ENCODE measurements around the gene TENM4.
"Not testable (repeated sequence)": the region's sequence is repeated elsewhere in the genome, so short reads cannot be mapped to it uniquely, and the experiment has no call there.

TENM4 gene

GRCh38 chr11:79235696-79236095, 205.1 kb downstream of the TENM4 start:
- Histone ChIP-seq H3K4me3 (ENCODE audit: low read depth, low read length) (no peak overlapping the region), H3K79me2 (ENCODE audit: control insufficient read depth, insufficient read depth, low read length, unreplicated experiment) (no peaks in the 10 kb centered on the region), H3K27ac (ENCODE audit: low read depth, low read length) (no peak overlapping the region), H2AFZ (ENCODE audit: low read length, unreplicated experiment) (no peak overlapping the region), H3K4me1 (ENCODE audit: control insufficient read depth, insufficient read depth, low read length, unreplicated experiment) (no peaks in the 10 kb centered on the region), H3K27me3 (ENCODE audit: insufficient read depth, low read length) (no peaks in the 10 kb centered on the region), H3K36me3 (ENCODE audit: insufficient read depth, low read length) (no peaks in the 10 kb centered on the region)

- Histone ChIP-seq H3K4me3 (ENCODE audit: low read depth, low read length) (no peak overlapping the region), H3K36me3 (ENCODE audit: insufficient read depth, low read length) (no peaks in the 10 kb centered on the region), H3K27me3 (ENCODE audit: insufficient read depth, low read length) (no peaks in the 10 kb centered on the region), H3K27ac (ENCODE audit: low read depth, low read length) (no peak overlapping the region), H2AFZ (ENCODE audit: low read length, unreplicated experiment) (no peak overlapping the region), H3K4me1 (ENCODE audit: control insufficient read depth, insufficient read depth, low read length, unreplicated experiment) (no peaks in the 10 kb centered on the region), H3K79me2 (ENCODE audit: control insufficient read depth, insufficient read depth, low read length, unreplicated experiment) (no peaks in the 10 kb centered on the region)
Observed at GRCh38 chr11:79232346-79232745, 208.5 kb downstream of the TENM4 start.

DNA sequence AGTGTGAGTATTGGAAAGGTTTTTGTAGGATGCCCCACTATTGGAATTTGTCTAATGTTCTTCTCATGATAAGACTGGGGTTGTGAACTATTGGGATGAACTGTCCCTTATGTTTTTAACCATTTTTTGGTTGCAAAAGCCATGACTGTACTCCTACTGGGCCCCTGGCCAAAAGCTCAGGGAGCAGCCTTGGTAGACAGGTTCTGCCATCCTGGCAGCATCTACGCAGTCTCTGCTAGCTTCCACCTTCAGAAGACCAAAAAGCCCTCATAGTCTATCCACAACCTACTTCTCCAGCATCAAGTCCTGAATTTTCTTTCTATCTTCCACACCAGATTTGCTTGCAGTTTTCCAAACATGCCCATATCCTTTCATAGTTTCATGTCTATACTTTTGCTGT, 211.8 kb downstream of the TENM4 start:
- no peak overlapping the region for H3K4me3 ChIP-seq (ENCODE audit: low read depth, low read length)
- no peak overlapping the region for H3K27ac ChIP-seq (ENCODE audit: low read depth, low read length)
- H3K27me3 ChIP-seq (ENCODE audit: insufficient read depth, low read length) = no peaks in the 10 kb centered on the region
- H3K4me1 ChIP-seq (ENCODE audit: control insufficient read depth, insufficient read depth, low read length, unreplicated experiment) = no peaks in the 10 kb centered on the region
- H2AFZ ChIP-seq (ENCODE audit: low read length, unreplicated experiment) = no peak overlapping the region
- H3K36me3 ChIP-seq (ENCODE audit: insufficient read depth, low read length) = no peaks in the 10 kb centered on the region
- no peaks in the 10 kb centered on the region for H3K79me2 ChIP-seq (ENCODE audit: control insufficient read depth, insufficient read depth, low read length, unreplicated experiment)

DNA sequence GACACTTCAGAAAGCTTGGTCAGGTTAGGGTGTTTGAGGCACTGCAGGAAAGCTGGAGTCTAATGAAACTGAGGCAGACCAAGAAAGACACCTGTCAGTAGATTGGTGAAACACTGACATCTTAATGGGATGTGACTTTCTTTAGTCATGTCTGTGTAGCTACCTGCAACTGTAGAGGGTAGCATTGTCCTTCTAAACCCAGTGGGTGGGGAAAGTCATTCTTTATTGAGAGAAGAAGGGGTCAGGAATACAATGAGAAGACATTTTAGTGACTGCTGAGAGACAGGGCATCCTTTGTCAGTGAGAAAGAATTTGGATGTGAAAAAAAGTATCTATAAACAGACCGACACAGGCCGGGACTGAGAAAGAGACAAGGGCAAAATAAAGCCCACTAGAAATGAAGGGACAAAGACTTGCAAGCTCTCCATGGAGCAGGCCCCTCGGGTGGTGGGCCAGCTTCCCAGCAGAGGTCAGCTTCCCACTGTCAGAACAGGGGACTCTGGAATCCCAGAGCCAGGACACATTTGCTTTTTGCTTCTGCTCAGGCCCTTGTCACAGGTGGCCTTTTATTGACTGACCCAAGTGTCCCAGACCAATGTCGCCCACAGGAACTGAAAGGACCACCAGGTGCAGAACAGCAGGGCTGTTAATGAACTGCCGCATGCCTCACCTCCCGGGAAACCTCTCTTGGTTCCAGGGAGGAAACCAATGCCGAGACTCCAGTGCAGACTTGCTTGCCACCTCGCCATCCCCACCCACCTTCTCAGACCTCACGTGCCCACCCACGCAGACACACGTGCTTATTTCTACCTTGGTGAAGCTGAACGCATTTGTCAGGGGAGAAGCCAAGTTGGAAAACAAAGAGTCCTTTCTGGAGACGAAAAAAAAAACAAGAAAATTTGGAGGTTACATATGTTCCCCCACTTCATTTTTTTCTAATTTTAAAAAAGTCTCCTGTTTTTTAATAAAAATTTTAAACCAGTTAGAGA, 212.8 kb downstream of the TENM4 start:
- H3K79me2 ChIP-seq (ENCODE audit: control insufficient read depth, insufficient read depth, low read length, unreplicated experiment) = no peaks in the 10 kb centered on the region
- no peak overlapping the region for H2AFZ ChIP-seq (ENCODE audit: low read length, unreplicated experiment)
- no peak overlapping the region for H3K27ac ChIP-seq (ENCODE audit: low read depth, low read length)
- H3K4me1 ChIP-seq (ENCODE audit: control insufficient read depth, insufficient read depth, low read length, unreplicated experiment) = no peaks in the 10 kb centered on the region
- no peak overlapping the region for H3K4me3 ChIP-seq (ENCODE audit: low read depth, low read length)
- H3K27me3 ChIP-seq (ENCODE audit: insufficient read depth, low read length) = no peaks in the 10 kb centered on the region
- H3K36me3 ChIP-seq (ENCODE audit: insufficient read depth, low read length) = no peaks in the 10 kb centered on the region

- Histone ChIP-seq H2AFZ (ENCODE audit: low read length, unreplicated experiment) (no peak overlapping the region), H3K36me3 (ENCODE audit: insufficient read depth, low read length) (no peaks in the 10 kb centered on the region), H3K27me3 (ENCODE audit: insufficient read depth, low read length) (no peaks in the 10 kb centered on the region), H3K27ac (ENCODE audit: low read depth, low read length) (no peak overlapping the region), H3K4me3 (ENCODE audit: low read depth, low read length) (no peak overlapping the region), H3K79me2 (ENCODE audit: control insufficient read depth, insufficient read depth, low read length, unreplicated experiment) (no peaks in the 10 kb centered on the region), H3K4me1 (ENCODE audit: control insufficient read depth, insufficient read depth, low read length, unreplicated experiment) (no peaks in the 10 kb centered on the region)
Observed at GRCh38 chr11:79227308-79227707, 213.5 kb downstream of the TENM4 start.

- Histone ChIP-seq H3K27me3 (ENCODE audit: insufficient read depth, low read length) (no peaks in the 10 kb centered on the region), H3K36me3 (ENCODE audit: insufficient read depth, low read length) (no peaks in the 10 kb centered on the region)
Observed at GRCh38 chr11:79226126-79226525, 214.7 kb downstream of the TENM4 start.

GRCh38 chr11:79222163-79222562, 218.7 kb downstream of the TENM4 start:
- H2AFZ ChIP-seq (ENCODE audit: low read length, unreplicated experiment); H3K36me3 ChIP-seq (ENCODE audit: insufficient read depth, low read length); H3K27ac ChIP-seq (ENCODE audit: low read depth, low read length); H3K4me1 ChIP-seq (ENCODE audit: control insufficient read depth, insufficient read depth, low read length, unreplicated experiment); H3K27me3 ChIP-seq (ENCODE audit: insufficient read depth, low read length); H3K79me2 ChIP-seq (ENCODE audit: control insufficient read depth, insufficient read depth, low read length, unreplicated experiment); H3K4me3 ChIP-seq (ENCODE audit: low read depth, low read length): not testable (repeated sequence)

More at GRCh38 chr11:79226126-79226525, 214.7 kb downstream of the TENM4 start:
- H3K79me2 ChIP-seq (ENCODE audit: control insufficient read depth, insufficient read depth, low read length, unreplicated experiment) = no peaks in the 10 kb centered on the region
- no peak overlapping the region for H2AFZ ChIP-seq (ENCODE audit: low read length, unreplicated experiment)
- H3K27ac ChIP-seq (ENCODE audit: low read depth, low read length) = no peak overlapping the region
- no peak overlapping the region for H3K4me3 ChIP-seq (ENCODE audit: low read depth, low read length)
- H3K4me1 ChIP-seq (ENCODE audit: control insufficient read depth, insufficient read depth, low read length, unreplicated experiment) = no peaks in the 10 kb centered on the region

GRCh38 chr11:79221444-79222130, 219.2 kb downstream of the TENM4 start:
- H3K4me3 ChIP-seq (ENCODE audit: low read depth, low read length) = no peak overlapping the region
- H3K27ac ChIP-seq (ENCODE audit: low read depth, low read length) = no peak overlapping the region
- H3K27me3 ChIP-seq (ENCODE audit: insufficient read depth, low read length) = no peaks in the 10 kb centered on the region
- H3K4me1 ChIP-seq (ENCODE audit: control insufficient read depth, insufficient read depth, low read length, unreplicated experiment) = no peaks in the 10 kb centered on the region
- H3K79me2 ChIP-seq (ENCODE audit: control insufficient read depth, insufficient read depth, low read length, unreplicated experiment) = no peaks in the 10 kb centered on the region
- H2AFZ ChIP-seq (ENCODE audit: low read length, unreplicated experiment) = no peak overlapping the region
- no peaks in the 10 kb centered on the region for H3K36me3 ChIP-seq (ENCODE audit: insufficient read depth, low read length)

DNA sequence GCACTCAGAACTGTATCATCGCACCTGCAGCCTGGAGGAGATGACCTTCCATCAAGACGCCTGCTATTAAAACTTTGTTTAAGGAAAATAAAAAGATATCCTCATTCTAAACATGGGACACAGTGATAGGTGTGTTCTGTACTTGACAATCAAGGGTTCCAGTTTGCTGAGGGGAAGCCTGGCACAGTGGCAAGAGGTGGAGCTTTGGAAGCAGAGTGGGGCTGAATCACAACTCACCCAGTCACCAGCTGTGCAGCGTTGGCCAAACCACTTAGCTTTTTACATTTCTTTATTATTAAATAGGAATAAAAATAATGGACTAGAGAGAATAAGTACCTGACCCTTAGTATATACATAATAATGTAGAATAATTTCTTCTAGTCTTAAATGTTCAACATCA, 220.7 kb downstream of the TENM4 start:
- H3K27ac ChIP-seq (ENCODE audit: low read depth, low read length) = no peak overlapping the region
- no peaks in the 10 kb centered on the region for H3K36me3 ChIP-seq (ENCODE audit: insufficient read depth, low read length)
- H3K4me3 ChIP-seq (ENCODE audit: low read depth, low read length) = no peak overlapping the region
- no peak overlapping the region for H2AFZ ChIP-seq (ENCODE audit: low read length, unreplicated experiment)
- no peaks in the 10 kb centered on the region for H3K79me2 ChIP-seq (ENCODE audit: control insufficient read depth, insufficient read depth, low read length, unreplicated experiment)
- no peaks in the 10 kb centered on the region for H3K4me1 ChIP-seq (ENCODE audit: control insufficient read depth, insufficient read depth, low read length, unreplicated experiment)
- H3K27me3 ChIP-seq (ENCODE audit: insufficient read depth, low read length) = no peaks in the 10 kb centered on the region

DNA sequence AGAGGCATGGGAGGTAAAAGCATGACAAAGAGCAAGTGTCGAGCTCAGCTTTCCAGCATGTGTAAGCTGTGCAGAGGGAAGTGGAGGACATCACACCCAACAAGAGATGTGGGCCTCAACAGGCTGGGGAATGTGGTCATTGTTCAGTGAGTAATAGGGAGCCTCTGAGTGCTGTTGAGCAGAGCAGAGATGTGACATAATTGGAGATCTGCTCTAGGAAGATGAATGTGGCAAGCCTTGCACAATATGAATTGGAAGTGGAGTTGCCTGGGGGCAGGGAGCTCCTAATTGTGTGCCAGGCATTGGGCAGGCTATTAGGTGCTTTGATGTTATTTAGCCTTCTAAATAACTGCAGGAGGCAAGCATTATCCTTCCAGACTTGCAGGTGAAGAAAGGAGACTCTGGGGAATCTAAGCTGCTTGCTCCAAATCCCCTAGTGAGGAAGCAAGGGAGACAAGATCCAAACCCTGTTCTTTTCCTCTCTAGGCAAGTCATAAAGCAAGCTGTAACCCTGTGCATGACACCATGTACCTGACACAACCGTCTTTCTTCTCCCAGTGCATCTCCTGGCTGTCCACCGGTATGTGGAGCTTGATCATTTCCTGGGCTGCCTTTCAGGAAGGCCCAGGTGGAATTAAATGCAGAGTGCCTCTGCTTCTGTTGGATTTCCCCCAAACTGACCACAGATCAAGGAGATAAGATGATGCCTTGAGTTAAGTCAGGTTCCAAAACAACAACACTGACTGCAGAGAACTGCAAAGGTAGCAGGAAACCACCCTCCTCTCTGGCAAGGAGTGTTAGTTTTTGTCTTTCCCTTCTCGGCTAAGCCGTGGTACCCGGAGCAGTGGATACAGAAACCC, 221.4 kb downstream of the TENM4 start:
- H3K4me3 ChIP-seq (ENCODE audit: low read depth, low read length) = no peak overlapping the region
- no peak overlapping the region for H3K27ac ChIP-seq (ENCODE audit: low read depth, low read length)
- no peak overlapping the region for H2AFZ ChIP-seq (ENCODE audit: low read length, unreplicated experiment)
- H3K27me3 ChIP-seq (ENCODE audit: insufficient read depth, low read length) = no peaks in the 10 kb centered on the region
- H3K36me3 ChIP-seq (ENCODE audit: insufficient read depth, low read length) = no peaks in the 10 kb centered on the region
- no peaks in the 10 kb centered on the region for H3K4me1 ChIP-seq (ENCODE audit: control insufficient read depth, insufficient read depth, low read length, unreplicated experiment)
- H3K79me2 ChIP-seq (ENCODE audit: control insufficient read depth, insufficient read depth, low read length, unreplicated experiment) = no peaks in the 10 kb centered on the region
